Activated CD4-positive, alpha-beta T cell treated with anti-CD3 and anti-CD28 coated beads, Interleukin-2, amount 10 ng/mL, durations not matched to agents 24 days and 14 days (primary cell): ENCODE data around the gene MACF1. TPM values are rescaled to one million over a fixed set of nuclear protein-coding genes. Genes with fewer than 3 reads are reported as not detected.

Experiments used
- DNase-seq: peaks from one replicate; pipeline ENCODE4 v3.0.0; 2022
- H3K27ac Mint-ChIP-seq: one replicate; pipeline ENCODE4 v1.8.0; 2022; ENCODE audit warnings: mild to moderate bottlenecking, mixed read lengths
- H3K27me3 Mint-ChIP-seq: one replicate; pipeline ENCODE4 v1.8.0; 2022; ENCODE audit warnings: mixed read lengths
- H3K36me3 Mint-ChIP-seq: one replicate; pipeline ENCODE4 v1.8.0; 2022; ENCODE audit warnings: low read depth, mild to moderate bottlenecking, mixed read lengths
- H3K4me1 Mint-ChIP-seq: one replicate; pipeline ENCODE4 v1.8.0; 2021; ENCODE audit warnings: mixed read lengths
- H3K4me3 Mint-ChIP-seq: one replicate; pipeline ENCODE4 v1.8.0; 2022; ENCODE audit warnings: mild to moderate bottlenecking, moderate library complexity, mixed read lengths
- H3K9me3 Mint-ChIP-seq: one replicate; pipeline ENCODE4 v1.8.0; 2021; ENCODE audit warnings: mixed read lengths
- intact Hi-C: fragments of 100-400 bp; cut with micrococcal nuclease; formaldehyde crosslinking; loops from one replicate; pipeline ENCODE4 v1.15.1; 2023
- total RNA-seq: library from RNA; stranded (reverse); gene quantifications from 2 replicates; pipeline ENCODE4 v1.2.3, GENCODE V29; 2022

The MACF1 gene
- total RNA-seq, 1 donor from 2014 or later = 204 TPM

- Mint-ChIP-seq H3K27me3 (no peaks in the 10 kb centered on the region), H3K9me3 (no peaks in the 10 kb centered on the region), H3K36me3 (peaks cover 66% of the 10 kb centered on the region), H3K27ac (peak overlapping the region; percentile 17), H3K4me1 (no peaks in the 10 kb centered on the region), H3K4me3 (no peak overlapping the region)
- intact Hi-C loops = no loop called here
- DNase-seq = no peak
Measured at GRCh38 chr1:39361446-39361845, 157.0 kb downstream of the MACF1 start.

GRCh38 chr1:39363267-39363666 lies 158.8 kb downstream of the MACF1 start:
- no peak overlapping the region for H3K4me3 Mint-ChIP-seq
- peak overlapping the region; percentile 48 for H3K27ac Mint-ChIP-seq
- H3K36me3 Mint-ChIP-seq = peaks cover 55% of the 10 kb centered on the region
- no peak for DNase-seq
- no peaks in the 10 kb centered on the region for H3K9me3 Mint-ChIP-seq
- H3K4me1 Mint-ChIP-seq = no peaks in the 10 kb centered on the region
- H3K27me3 Mint-ChIP-seq = no peaks in the 10 kb centered on the region
- intact Hi-C loops = no loop called here

DNA sequence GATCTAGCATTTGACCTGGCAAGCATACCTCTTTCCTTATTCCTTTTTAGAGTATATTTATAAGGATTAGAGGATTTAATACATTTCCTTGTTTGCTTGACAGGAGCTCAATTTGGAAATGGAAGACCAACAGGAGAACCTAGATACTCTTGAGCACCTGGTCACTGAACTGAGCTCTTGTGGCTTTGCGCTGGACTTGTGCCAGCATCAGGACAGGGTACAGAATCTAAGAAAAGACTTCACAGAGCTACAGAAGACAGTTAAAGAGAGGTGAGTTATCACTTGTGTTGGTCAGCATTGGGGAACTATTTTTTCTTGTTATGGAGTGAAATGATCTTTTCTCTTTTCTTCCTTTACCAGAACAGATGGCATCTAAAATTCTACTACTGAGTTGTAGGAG lies 163.6 kb downstream of the MACF1 start:
- Mint-ChIP-seq H3K4me3 (no peak overlapping the region), H3K4me1 (no peaks in the 10 kb centered on the region), H3K27me3 (no peaks in the 10 kb centered on the region), H3K27ac (no peak overlapping the region), H3K9me3 (no peaks in the 10 kb centered on the region), H3K36me3 (peaks cover 59% of the 10 kb centered on the region)
- DNase-seq = no peak
- intact Hi-C loops = no loop called here

- no peak overlapping the region for H3K27ac Mint-ChIP-seq
- no peaks in the 10 kb centered on the region for H3K4me1 Mint-ChIP-seq
- intact Hi-C loops = no loop called here
- H3K4me3 Mint-ChIP-seq = no peak overlapping the region
- DNase-seq = no peak
- no peaks in the 10 kb centered on the region for H3K27me3 Mint-ChIP-seq
- no peaks in the 10 kb centered on the region for H3K9me3 Mint-ChIP-seq
- peaks cover 54% of the 10 kb centered on the region for H3K36me3 Mint-ChIP-seq
Measured at GRCh38 chr1:39369565-39369964, 165.1 kb downstream of the MACF1 start.

DNA sequence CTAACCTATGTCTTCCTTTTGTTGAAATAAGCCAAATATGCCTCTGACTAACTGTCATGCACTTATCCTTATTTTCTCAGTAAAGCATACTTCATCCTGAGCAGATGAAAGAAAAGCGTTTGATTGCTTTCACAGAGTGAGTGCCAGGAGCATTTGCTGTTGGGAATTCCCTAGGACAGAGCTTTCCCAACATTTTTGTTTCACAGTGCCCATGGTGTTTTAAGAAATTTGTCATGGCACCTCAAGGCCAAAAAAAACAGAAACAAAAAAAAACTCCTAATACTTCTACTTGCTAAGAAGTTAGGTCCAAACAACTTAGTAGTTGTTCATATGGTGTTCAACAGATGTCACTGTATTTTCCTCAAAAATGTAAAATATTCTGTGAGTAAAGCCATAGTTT lies 166.1 kb downstream of the MACF1 start:
- Mint-ChIP-seq H3K9me3 (no peaks in the 10 kb centered on the region), H3K36me3 (peaks cover 56% of the 10 kb centered on the region), H3K4me1 (no peaks in the 10 kb centered on the region), H3K27ac (no peak overlapping the region), H3K27me3 (no peaks in the 10 kb centered on the region), H3K4me3 (no peak overlapping the region)
- intact Hi-C loops = no loop called here
- DNase-seq = no peak

DNA sequence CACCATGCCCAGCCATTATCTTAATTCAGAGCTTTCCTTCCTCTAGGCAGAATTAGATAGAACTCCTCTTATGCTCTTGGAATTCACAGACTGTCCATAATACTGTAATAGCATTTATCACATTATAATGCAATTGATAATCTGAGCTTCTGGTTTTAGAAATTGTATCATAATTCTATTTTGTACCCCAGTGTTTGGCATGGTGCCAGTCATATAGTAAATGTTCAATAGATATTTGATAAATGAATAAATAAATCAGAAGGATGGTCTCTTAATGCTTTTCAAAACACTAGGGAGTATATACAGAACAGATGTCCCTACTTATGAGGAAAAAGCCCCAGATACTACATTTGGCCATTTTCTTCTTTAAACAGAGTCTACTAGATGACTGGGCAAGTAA lies 167.6 kb downstream of the MACF1 start:
- Mint-ChIP-seq H3K27ac (no peak overlapping the region), H3K9me3 (no peaks in the 10 kb centered on the region), H3K27me3 (no peaks in the 10 kb centered on the region), H3K36me3 (peaks cover 53% of the 10 kb centered on the region), H3K4me1 (no peaks in the 10 kb centered on the region), H3K4me3 (no peak overlapping the region)
- intact Hi-C loops = no loop called here
- DNase-seq = no peak

DNA sequence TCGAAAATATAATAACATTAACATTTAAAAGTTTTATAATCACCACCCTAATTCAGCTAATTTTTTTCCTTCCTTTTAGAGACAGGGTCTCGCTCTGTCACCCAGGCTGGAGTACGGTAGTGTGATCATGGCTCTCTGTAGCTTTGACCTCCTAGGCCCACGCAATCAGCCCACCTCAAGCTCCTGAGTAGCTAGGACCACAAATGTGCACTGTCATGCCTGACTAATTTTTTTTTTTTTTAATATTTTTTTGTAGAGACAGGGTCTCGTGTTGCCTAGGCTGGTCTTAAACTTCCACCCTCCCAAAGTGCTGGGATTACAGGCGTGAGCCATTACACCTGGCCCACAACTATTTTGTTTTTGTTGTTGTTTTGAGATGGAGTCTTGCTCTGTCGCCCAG lies 172.2 kb downstream of the MACF1 start:
- Mint-ChIP-seq H3K4me3 (no peak overlapping the region), H3K9me3 (no peaks in the 10 kb centered on the region), H3K36me3 (peaks cover 44% of the 10 kb centered on the region), H3K27me3 (no peaks in the 10 kb centered on the region), H3K27ac (no peak overlapping the region), H3K4me1 (no peaks in the 10 kb centered on the region)
- DNase-seq = no peak
- intact Hi-C loops = no loop called here

DNA sequence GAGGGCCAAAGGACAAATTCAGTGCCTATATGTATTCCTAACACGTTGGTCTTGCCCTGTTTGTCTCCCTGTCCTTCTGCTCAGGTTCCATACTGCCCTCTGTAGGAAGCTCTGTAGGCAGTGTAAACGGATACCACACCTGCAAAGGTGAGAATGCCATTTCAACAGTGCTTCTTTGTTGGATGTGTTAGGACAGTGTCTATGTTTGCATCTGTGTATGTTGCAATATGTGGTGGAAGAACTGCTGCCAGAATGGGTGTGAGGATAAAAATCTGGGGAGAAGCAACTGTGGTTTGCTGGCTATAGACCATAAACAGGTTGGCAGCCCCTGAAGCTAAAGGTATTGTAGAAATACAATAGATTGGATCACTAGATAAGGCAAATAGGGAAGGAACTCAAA lies 173.9 kb downstream of the MACF1 start:
- peaks cover 41% of the 10 kb centered on the region for H3K36me3 Mint-ChIP-seq
- no peak overlapping the region for H3K27ac Mint-ChIP-seq
- no peaks in the 10 kb centered on the region for H3K9me3 Mint-ChIP-seq
- no peaks in the 10 kb centered on the region for H3K4me1 Mint-ChIP-seq
- no peak overlapping the region for H3K4me3 Mint-ChIP-seq
- H3K27me3 Mint-ChIP-seq = no peaks in the 10 kb centered on the region
- peak; percentile 60 for DNase-seq
- intact Hi-C loops = no loop called here

- intact Hi-C loops = no loop called here
- Mint-ChIP-seq H3K27me3 (no peaks in the 10 kb centered on the region), H3K36me3 (peaks cover 44% of the 10 kb centered on the region), H3K4me3 (no peak overlapping the region), H3K27ac (no peak overlapping the region), H3K9me3 (no peaks in the 10 kb centered on the region), H3K4me1 (no peaks in the 10 kb centered on the region)
- no peak for DNase-seq
Measured at GRCh38 chr1:39379187-39379586, 174.7 kb downstream of the MACF1 start.

DNA sequence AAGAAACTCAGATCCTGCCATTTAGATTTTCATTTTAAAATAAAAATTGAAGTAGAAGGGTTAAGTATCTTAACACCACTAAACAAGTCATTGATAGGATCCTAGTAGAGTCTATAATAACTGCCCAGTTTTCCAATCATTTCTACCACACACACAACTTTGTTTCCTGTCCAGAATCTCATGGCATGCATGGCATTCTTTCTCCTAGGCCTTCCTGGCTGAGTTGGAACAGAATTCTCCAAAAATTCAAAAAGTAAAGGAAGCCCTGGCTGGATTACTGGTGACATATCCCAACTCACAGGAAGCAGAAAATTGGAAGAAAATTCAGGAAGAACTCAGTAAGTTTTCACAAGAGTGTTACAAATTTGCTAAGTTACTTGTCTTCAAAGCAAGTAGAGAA lies 175.5 kb downstream of the MACF1 start:
- no peak for DNase-seq
- intact Hi-C loops = no loop called here
- no peak overlapping the region for H3K27ac Mint-ChIP-seq
- no peak overlapping the region for H3K4me3 Mint-ChIP-seq
- no peaks in the 10 kb centered on the region for H3K9me3 Mint-ChIP-seq
- H3K27me3 Mint-ChIP-seq = no peaks in the 10 kb centered on the region
- H3K36me3 Mint-ChIP-seq = peaks cover 41% of the 10 kb centered on the region
- no peaks in the 10 kb centered on the region for H3K4me1 Mint-ChIP-seq

GRCh38 chr1:39381839-39382238 lies 177.3 kb downstream of the MACF1 start:
- no peak overlapping the region for H3K4me3 Mint-ChIP-seq
- intact Hi-C loops = no loop called here

DNA sequence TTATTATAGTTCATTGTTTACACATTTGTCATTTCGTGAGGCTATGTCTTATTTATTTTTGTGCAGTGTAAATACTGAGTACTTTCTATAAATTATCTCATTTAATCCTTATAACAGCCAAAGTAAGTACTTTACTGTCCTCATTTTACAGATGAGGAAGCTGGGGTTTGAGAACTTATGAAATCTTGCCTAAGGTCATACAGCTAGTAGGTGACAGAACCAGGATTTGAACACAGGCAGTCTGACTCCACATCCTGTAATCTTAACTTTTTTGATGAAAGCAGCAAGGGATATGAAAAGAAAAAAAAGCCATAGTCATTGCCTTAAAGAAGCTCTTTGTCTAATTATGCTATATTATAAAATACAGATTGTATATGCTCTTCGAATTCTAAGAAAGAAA lies 179.8 kb downstream of the MACF1 start:
- intact Hi-C loops = no loop called here
- H3K9me3 Mint-ChIP-seq = no peaks in the 10 kb centered on the region
- H3K4me3 Mint-ChIP-seq = no peak overlapping the region

More at GRCh38 chr1:39381839-39382238, 177.3 kb downstream of the MACF1 start:
- no peak for DNase-seq
- no peak overlapping the region for H3K27ac Mint-ChIP-seq
- no peaks in the 10 kb centered on the region for H3K4me1 Mint-ChIP-seq
- H3K9me3 Mint-ChIP-seq = no peaks in the 10 kb centered on the region
- H3K27me3 Mint-ChIP-seq = no peaks in the 10 kb centered on the region
- peaks cover 48% of the 10 kb centered on the region for H3K36me3 Mint-ChIP-seq

DNA sequence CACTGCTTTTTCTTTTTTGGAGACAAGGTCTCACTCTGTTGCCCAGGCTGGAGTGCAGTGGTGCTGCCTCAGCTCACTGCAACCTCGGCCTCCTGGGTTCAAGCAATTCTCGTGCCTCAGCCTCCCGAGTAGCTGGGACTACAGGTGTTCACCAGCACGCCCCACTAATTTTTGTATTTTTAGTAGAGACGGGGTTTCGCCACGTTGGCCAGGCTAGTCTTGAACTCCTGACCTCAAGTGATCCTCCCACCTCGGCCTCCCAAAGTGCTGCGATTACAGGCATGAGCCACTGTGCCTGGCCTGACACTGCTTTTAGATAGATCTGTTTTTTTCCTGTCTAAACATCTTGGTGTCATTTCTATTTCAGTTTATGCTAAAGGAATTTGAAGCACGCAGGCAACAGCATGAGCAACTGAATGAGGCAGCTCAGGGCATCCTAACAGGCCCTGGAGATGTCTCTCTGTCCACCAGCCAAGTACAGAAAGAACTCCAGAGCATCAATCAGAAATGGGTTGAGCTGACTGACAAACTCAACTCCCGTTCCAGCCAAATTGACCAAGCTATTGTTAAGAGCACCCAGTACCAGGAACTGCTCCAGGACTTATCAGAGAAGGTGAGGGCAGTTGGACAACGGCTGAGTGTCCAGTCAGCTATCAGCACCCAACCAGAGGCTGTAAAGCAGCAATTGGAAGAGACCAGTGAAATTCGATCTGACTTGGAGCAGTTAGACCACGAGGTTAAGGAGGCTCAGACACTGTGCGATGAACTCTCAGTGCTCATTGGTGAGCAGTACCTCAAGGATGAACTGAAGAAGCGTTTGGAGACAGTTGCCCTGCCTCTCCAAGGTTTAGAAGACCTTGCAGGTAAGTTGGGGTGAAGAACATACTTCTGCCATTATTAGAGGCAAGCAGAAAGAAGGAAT lies 180.8 kb downstream of the MACF1 start:
- Mint-ChIP-seq H3K9me3 (no peaks in the 10 kb centered on the region), H3K4me1 (peaks cover 4% of the 10 kb centered on the region), H3K4me3 (no peak overlapping the region), H3K27me3 (no peaks in the 10 kb centered on the region), H3K36me3 (peaks cover 54% of the 10 kb centered on the region), H3K27ac (no peak overlapping the region)
- no peak for DNase-seq
- intact Hi-C loops = no loop called here

More for the DNA sequence above, 179.8 kb downstream of the MACF1 start:
- H3K36me3 Mint-ChIP-seq = peaks cover 55% of the 10 kb centered on the region
- H3K4me1 Mint-ChIP-seq = no peaks in the 10 kb centered on the region
- H3K27ac Mint-ChIP-seq = no peak overlapping the region
- no peaks in the 10 kb centered on the region for H3K27me3 Mint-ChIP-seq
- no peak for DNase-seq

DNA sequence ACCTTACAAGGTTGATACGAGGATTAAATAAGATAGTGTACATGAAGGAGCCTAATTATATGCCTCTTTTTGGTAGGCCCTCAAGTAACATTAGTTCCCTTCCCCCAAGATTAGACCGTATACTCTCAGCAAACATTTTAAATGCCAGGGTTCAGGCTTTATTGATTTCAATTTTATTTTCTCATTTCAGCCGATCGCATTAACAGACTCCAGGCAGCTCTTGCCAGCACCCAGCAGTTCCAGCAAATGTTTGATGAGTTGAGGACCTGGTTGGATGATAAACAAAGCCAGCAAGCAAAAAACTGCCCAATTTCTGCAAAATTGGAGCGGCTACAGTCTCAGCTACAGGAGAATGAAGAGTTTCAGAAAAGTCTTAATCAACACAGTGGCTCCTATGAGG lies 182.5 kb downstream of the MACF1 start:
- intact Hi-C loops = no loop called here
- peaks cover 59% of the 10 kb centered on the region for H3K36me3 Mint-ChIP-seq
- DNase-seq = no peak
- H3K4me1 Mint-ChIP-seq = peaks cover 13% of the 10 kb centered on the region
- no peak overlapping the region for H3K4me3 Mint-ChIP-seq
- no peak overlapping the region for H3K27ac Mint-ChIP-seq
- H3K27me3 Mint-ChIP-seq = no peaks in the 10 kb centered on the region
- H3K9me3 Mint-ChIP-seq = no peaks in the 10 kb centered on the region

- Mint-ChIP-seq H3K9me3 (no peaks in the 10 kb centered on the region), H3K27ac (peak overlapping the region; percentile 5), H3K27me3 (no peaks in the 10 kb centered on the region), H3K4me1 (peaks cover 15% of the 10 kb centered on the region), H3K36me3 (peaks cover 59% of the 10 kb centered on the region), H3K4me3 (no peak overlapping the region)
- intact Hi-C loops = no loop called here
- no peak for DNase-seq
Measured at GRCh38 chr1:39387452-39387851, 183.0 kb downstream of the MACF1 start.
